ENCODE data around the gene CERKL.

Gene CERKL

GRCh38 chr2:181623159-181623558, 33.7 kb downstream of the CERKL start:
- no peak for FAIRE-seq

GRCh38 chr2:181621779-181622490, 35.0 kb downstream of the CERKL start:
- no peak for FAIRE-seq

DNA sequence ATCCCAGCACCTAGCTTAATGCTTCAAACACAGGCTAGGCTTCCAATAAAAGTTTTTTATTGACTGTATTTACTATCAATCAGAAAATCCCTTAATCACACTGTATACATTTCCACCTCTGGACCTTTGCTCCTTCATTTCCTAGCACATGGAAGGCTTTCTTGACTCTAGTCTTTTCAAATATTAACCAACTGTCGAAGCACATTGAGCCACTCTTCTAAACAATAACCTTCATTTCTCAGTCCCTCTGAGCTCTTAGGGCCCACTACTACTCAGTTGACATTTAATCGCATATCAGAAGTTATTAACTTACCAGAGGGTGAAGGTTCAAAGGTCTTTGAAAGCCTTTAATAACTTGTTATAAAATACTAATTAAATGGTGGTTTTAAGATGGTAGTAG, 37.4 kb downstream of the CERKL start:
- no peak for FAIRE-seq

DNA sequence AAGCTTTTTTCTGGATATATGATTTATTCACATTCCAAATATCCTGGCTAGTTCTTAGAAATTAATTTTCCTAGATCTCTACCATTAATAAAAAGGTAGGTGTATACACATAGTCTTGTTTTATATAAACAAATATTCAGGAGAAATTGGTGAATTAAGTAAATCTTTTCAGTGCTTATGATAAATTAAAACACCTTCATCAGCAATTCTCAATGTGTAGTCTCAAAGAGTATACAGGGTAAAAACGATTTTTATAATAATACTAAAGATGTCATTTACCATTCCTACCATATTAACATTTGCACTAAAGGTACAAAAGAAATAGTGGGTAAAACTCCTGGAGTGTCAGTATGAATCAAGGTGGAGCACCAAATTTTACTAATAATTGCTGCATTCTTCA, 40.2 kb downstream of the CERKL start:
- FAIRE-seq = no peak

- FAIRE-seq = no peak
Observed at GRCh38 chr2:181614874-181615638, 41.8 kb downstream of the CERKL start.

DNA sequence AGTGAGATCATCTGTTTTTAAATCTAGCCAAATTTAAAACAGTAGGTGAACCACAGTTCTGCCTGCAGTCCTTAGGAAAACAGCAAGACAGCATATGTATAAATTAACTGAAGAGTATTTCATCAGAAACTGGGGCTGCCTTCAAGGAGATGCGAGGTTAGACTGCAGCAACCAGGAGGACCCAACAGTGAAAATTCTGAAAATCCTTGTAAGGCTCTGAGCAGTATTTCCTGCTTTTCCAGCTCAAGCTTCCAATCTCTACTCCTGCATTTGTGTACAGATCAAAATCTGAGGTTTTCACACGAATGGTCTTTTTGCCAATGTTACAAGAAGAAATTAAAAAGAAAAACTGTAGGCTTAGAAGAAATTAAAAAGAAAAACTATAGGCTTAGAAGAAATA, 43.7 kb downstream of the CERKL start:
- no peak for FAIRE-seq

DNA sequence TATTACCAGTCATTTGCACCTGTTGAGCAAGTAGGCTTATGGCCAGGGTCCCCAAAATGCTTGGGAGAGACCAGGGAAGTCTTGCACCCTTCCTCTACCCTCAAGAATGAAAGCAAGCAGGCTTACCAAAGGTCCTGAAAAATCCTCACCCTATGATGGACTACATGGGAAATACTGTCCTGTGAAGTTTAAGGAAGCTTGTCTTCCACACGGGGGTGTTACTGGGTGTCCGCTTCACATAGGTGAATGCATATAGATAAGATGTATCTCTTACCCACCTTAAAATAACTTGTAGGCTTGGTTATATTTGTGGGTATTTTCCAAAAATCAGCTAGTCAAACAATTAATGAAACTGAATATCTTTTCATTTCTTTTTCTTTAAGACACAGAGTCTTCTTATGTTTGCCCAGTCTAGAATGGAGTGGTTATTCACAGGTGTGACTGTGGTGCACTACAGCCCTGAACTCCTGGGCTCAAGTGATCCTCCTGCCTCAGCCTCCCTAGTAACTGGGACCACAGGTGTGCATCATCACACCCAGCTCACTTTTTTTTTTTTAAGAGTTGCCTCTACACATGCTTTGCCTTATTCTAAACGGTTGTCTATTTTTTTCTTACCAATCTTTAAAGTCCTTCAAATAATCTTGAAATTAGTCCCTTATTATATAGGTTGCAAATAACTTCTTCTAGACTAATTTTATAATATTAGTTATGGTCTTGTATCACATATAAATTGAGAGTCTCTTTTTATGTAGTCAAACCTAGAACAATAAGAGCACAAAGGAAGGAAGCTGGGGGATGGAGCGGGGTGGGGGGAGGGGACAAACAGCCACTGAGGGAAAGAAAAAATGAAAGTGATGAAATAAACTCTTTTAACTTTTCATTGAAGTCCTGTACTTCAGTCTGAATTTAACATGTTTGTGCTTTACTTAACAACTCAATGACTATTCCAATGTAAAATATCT, 49.0 kb downstream of the CERKL start:
- FAIRE-seq = no peak

DNA sequence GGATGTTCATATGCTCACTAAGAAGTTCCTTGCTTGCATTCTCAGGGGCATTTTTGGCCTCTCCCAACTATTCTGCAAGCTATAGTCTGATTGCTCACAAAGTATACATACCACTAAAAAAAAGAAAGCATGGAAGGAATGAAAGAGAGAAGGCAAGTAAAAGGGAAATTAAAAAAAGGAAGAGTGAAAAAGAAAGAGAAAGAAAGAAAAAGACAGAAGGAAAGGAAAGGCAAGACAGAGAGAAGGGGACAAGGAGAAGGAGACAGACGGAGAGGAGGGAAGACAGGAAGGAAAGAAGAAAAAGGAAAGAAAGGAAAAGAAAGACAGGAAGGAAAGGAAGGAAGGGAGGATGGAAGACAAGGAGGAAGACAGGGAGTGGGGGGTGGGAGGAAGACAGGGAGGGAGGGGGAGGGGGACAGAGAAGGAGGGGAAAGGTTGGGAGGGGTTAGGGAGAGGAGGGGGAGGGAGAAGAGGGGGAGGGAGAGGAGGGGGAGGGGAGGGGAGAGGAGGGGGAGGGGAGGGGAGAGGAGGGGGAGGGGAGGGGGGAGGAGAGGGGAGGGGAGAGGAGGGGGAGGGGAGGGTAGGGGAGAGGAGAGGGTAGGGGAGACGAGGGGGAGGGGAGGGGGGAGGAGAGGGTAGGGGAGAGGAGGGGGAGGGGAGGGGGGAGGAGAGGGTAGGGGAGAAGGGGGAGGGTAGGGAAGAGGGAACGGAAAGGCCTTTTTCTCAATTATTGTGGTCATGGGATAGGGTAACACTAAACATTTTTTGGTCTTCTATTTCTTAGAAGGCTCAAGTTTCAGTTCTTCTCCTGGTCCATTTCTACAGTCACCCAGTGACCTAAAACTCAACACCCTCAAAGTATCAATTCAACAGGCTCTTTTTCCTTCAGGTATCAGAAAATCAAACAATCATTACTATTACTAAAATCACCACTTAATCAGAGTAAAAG, 50.7 kb downstream of the CERKL start:
- FAIRE-seq = no peak

- FAIRE-seq = no peak
Observed at GRCh38 chr2:181602017-181602416, 54.9 kb downstream of the CERKL start.

GRCh38 chr2:181596556-181596955, 60.3 kb downstream of the CERKL start:
- no peak for FAIRE-seq

- FAIRE-seq = no peak
Observed at GRCh38 chr2:181594322-181594721, 62.6 kb downstream of the CERKL start.

- FAIRE-seq = no peak
Observed at GRCh38 chr2:181589779-181590178, 67.1 kb downstream of the CERKL start.

DNA sequence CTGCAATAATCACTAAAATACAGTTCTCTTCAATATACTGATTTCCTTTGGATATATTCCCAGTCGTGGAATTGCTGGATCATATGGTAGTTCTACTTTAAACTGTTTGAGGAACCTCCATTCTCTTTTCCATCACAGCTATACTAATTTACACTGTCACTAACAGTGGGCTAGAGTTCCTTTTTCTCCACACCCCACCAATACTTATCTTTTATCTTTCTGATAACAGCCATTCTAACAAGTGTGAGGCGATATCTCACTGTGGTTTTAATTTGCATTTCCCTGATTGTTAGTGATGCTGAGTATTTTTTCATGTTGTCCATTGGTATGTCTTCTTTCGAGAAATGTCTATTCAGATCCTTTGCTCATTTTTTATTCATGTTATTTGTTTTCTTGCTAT, 68.4 kb downstream of the CERKL start:
- no peak for FAIRE-seq

GRCh38 chr2:181586569-181587081, 70.3 kb downstream of the CERKL start:
- no peak for FAIRE-seq

GRCh38 chr2:181585732-181586131, 71.2 kb downstream of the CERKL start:
- no peak for FAIRE-seq

DNA sequence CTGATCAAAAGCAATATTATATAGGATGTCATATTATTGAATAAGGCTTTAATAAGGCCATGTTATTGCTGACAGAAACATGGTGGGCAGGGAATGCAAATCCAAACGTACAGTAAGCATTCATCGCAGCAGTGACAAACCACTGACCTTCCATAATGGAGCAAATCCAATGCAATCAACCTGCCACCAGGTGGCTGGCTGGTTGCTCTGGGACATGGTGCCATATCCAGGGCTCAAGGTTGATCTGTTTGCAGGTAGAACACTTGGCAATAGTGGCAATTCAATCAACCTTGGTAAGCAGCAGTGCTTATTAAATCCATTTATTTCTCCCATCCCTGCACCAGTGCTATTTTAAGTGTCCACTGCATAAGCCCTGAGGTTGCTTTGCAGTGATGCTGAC, 75.4 kb downstream of the CERKL start:
- no peak for FAIRE-seq

GRCh38 chr2:181578829-181579228, 78.1 kb downstream of the CERKL start:
- no peak for FAIRE-seq

- no peak for FAIRE-seq
Observed at GRCh38 chr2:181576431-181576830, 80.5 kb downstream of the CERKL start.

DNA sequence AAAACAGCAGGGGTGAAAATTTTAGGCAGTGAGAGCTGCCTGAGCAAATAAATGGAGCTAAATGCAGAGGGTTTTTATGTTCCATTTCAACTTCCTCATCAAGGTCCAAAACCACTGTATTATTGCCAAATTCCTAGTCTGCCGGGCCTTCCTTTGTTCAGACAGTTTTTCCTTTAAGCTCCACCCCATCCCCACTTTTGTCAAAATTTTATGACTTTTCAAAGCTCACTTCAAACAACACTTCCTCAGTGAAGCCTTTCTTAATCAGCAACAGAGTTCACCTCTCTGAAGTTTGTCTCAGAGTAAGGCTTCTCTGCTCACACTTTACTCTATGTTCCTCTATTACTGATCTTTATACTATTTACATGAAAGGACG, 81.3 kb downstream of the CERKL start:
- FAIRE-seq = no peak

DNA sequence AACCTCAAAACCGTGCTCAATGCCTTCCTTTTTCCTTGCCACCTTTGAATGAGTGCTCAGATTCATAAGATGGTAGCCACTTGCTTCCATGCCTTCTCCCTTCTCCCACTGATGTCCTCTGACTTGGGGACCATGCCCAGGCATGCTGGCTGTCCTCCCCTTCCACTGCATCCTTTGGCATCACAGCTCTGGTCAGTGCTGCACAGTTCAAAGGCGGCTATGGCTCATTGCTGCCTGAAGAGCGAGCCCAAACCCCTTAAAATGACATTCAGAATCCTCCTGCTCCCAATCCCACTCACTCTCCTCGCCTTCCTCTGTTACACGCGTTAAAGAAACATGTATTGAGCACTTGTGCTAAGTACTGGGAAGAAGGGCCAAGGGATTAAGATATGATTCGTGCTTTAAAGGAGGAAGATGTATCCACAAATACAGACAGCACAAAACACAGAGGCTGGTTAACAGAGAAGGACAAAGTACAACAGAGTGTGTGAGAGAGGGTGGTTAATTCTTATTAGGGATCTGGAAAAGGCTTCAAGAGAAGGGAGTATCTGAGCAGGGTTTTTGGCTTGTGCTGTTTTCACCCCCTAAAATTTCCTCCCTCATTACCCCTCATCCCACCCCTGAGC, 81.8 kb downstream of the CERKL start:
- FAIRE-seq = no peak

DNA sequence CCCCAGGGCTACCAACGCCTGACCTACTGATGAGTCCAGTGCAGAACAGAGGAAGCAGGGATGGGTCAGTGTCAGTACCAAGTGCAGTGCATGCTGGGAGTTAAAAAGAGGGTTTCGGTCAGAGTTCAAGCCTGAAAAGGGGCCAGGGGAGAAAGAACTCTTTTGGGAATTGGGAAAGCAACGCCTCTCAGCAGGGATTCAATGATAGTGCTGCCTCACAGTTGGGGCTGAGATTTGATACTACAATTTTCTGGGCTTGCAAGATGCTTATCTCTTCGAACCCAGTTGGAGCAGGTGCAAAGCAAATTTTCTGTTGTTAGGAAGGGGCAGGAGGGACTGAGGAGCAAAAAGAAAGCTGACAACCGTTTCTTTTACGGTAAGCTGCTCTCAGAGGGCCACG, 82.6 kb downstream of the CERKL start:
- no peak for FAIRE-seq

Data from endometrium (tissue), 2 donors.